Measurements from ENCODE around the gene LCN12.
"Not testable (repeated sequence)": the region's sequence is repeated elsewhere in the genome, so short reads cannot be mapped to it uniquely, and the experiment has no call there.

Gene LCN12

DNA sequence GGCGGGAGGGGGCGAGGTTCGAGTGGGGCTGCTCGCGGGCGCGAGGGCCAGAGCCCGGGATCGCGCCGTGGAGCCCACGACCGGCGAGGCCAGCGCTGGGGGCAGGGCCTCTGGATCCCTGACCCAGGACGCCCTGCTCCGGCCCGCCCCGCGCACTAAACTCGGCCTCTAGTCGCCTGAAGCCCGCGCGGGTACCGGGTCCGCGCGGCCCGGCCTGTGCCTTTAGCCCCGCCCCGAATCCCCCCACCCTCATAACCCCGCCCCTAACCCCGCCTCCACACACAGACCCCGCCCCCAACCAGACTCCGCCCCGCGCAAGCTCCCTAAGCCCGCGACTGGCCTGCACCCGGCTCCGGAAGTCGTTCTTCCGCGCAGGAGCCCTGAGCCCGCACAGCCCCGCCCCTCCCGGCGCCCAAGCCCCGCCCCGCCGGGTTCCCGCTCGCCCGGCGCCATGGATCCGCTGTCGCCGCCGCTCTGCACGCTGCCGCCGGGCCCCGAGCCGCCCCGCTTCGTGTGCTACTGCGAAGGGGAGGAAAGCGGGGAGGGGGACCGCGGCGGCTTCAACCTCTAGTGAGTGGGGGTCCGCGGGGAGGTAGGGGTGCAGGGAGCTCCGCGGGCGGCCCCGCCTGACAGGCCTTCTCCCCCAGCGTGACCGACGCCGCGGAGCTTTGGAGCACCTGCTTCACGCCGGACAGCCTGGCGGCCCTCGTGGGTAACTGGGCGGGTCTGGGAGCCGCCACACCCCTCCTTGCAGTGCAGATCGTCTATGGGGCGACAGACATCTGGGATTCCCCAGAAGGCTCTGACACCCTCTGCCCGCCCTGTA is 40.1 kb downstream of the LCN12 start, which contains the start of gene PAXX:
Gene PAXX (plus strand): TSS at position 430 of the 826 bp plus-strand sequence. CDS start 22 bp downstream, at position 452.
- peak; percentile 93 to 97 (median 96) for DNase-seq

DNA sequence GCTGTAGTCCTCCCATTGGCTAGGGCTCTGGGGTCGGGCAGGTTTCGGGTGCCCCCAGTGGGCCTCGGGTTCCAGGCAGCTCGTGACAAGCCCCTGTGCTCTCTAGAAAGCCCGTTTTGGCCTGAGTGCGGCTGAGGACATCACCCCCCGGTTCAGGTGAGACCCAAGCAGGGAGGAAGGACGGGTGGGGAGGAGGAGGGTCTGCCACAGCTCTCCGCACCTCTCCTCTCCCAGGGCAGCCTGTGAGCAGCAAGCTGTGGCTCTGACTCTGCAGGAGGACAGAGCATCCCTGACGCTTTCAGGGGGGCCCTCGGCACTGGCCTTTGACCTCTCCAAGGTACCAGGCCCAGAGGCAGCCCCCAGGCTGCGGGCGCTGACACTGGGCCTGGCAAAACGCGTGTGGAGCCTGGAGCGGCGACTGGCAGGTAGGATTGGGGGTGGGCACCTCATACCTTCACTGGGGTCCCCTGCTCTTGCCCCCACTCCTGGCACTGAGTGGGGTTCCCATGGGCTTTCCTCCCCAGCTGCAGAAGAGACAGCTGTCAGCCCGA is 40.8 kb downstream of the LCN12 start:
- DNase-seq: no peak

DNA sequence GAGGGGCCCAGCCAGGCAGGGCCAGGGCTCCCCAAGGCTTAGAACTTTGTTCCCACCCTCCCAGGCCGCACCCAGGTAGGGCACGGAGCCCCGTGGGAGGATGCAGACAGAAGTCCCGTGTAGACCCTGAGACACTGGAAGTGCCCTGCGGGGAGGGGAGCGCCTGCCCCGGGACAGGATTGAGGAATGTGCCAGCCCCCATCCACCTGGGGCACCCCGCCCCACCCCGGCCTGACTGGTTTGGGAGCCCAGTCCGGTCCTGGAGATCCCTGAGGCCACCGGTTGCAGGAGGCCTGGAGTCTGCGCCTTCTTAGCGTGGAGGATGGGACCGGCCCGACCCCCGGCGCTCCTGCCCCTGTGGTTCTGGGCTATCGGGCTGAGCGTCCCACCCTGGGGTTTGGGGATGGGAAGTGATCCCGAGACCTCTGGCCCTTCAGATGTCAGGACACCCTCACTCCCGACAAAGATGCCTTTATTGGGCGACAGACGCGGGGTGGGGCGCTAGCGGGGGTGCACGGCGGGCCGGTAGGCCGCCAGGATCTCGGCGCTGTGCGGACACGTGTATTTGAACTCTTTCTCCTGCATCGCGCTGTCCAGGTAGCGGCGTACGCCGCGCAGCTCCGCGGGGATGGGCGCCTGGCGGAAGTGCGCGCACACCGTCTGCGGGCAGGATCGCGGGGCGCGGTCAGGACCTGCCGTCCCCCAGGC is 42.3 kb downstream of the LCN12 start:
- no peak for DNase-seq

DNA sequence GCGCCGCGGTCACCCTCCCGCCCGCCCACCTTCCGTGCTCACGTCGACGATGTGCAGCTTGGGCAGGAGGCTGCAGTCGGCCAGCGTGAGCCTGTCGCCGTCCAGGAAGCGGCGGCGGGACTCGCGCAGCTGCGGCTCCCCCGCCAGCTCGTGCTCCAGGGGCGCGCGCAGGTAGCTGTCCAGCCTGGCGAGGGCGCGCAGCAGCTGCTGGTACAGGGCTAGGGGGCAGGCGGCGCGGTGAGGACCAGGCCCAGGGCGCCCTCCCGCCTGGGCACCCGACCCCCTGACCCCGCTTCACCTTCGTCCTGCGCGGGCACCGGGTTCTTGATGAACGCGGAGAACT is 42.8 kb downstream of the LCN12 start:
- DNase-seq: no peak

DNA sequence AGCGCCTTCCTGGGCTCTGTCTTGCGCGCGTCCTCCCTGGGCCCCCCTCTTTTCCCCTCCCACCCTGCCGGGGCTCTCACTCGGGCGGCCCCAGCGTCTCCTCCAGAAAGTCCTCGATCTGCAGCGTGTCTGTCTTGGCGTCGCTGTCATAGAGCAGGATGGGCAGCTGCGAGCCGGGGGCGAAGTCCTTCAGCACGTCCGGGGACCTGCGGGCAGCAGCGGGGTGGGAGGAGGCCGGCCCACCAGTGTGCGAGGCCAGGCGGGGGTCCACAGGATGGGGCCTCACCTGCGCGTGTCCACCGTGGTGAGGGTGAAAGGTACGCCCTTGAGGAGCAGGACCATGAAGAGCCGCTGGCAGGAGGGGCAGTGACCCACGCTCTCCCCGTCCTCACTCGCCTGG is 43.3 kb downstream of the LCN12 start:
- no peak for DNase-seq

DNA sequence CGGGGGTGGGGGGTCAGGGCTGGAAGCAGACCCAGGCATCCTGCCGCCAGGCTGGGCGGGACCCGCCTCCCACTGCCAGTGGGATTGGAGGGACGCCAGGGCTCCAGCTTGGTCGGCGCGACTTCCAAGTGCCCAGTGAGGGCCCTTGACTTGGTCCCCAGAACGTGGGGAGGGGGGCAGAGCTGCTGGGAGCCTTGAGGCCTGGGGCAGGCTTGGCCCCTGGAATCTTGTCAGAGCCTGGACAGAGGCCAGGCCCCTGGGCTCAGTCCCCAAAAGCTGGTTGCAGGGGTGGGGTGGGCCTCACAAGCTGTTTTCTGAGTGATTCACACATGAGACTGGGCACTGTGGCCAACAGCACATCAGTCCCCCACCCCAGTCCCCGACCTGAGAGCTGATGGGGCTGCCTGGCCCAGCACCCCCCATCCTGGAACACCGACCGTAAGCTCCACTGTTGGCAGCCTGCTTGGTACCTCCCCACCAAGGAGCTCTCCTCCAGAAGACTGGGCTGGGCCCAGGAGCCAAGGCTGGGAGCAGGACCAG is 43.8 kb downstream of the LCN12 start:
- DNase-seq: no peak

DNA sequence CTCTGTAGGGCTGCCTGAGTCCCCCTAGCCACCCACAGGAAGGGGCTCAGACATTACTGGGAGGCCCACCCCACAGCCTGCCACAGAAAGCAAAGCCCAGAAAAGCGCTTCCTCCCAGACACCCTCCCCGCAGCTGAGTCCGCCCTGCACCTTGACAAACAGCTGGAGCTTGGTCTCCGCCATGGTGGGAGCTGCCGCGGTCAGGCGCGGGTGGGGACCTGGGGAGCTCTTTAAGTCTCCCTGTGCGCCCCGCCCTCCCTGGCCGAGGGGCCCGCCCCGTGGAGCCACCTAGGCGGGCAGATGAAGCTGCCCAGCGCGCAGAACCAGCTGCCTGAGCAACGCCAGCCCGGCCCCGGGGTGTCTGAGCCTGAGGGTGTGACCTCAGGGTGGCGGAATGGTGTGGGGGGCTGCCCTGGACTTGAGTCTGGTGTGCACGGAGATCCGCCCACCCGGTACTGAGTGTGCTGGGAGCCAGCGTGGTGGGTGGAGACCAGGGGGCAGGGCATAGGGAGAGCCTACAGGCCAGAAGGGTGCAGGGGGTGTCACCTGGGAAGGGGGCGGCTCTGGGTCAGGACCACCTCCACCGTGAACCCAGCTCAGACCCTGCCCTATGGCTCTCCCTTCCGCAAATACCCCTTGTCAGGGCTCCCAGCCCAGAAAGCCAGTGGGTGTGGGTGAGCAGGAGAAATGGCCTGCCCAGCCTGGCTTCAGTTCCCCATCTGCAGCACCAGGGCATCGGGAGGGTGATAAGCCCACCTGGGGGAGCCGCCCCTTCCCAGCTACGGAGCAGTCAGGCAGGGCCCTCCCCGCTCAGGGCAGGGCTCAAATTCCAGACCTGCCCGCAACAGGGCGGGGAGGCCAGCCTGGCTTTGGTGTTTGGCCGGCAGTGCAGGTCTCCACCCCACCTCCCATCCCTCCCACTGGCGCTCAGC is 44.6 kb downstream of the LCN12 start, which contains the start of gene CLIC3:
Gene CLIC3 (minus strand): TSS at position 208 of the 932 bp plus-strand sequence. CDS start 25 bp downstream, at position 183.
- peak; percentile 23 to 55 (median 39) for DNase-seq

DNA sequence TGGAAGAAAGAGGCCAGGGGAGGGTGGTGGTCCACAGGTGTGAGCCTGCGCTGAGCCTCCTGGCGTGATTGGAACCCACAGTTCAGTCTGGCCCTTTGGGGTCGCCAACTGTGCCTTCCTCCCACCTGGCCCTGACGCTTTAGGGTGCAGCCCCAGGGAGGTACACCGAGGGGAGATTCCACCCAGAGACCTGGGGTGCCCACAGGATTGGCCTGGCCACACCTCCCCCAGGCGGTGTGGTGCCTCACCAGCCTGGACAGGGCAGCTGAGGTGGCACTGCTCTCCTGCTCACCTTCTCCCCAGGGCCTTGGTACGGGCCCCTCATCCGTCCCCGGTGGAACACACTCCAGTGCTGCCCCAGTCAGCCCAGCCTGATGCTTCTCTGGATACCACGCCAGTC is 45.3 kb downstream of the LCN12 start:
- DNase-seq: no peak

DNA sequence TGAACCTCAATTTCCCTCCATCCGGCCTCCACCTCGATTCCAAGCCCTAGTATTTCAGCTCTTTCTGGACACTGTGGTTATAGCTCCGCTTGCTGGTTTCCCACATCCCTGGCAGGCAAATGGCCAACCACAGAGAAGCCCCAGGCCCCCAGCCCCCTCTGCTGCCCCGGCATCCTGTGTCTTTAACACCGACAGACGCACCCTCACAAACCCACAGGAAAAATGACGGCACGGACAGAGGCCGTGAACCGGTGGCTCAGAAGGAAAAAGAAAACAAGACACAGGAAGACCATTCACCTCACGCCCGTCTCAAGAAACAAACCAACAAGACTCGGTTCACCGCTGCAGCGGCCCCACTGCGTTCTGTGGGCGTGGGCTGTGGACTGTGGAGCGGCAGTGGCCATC is 45.8 kb downstream of the LCN12 start:
- no peak for DNase-seq

DNA sequence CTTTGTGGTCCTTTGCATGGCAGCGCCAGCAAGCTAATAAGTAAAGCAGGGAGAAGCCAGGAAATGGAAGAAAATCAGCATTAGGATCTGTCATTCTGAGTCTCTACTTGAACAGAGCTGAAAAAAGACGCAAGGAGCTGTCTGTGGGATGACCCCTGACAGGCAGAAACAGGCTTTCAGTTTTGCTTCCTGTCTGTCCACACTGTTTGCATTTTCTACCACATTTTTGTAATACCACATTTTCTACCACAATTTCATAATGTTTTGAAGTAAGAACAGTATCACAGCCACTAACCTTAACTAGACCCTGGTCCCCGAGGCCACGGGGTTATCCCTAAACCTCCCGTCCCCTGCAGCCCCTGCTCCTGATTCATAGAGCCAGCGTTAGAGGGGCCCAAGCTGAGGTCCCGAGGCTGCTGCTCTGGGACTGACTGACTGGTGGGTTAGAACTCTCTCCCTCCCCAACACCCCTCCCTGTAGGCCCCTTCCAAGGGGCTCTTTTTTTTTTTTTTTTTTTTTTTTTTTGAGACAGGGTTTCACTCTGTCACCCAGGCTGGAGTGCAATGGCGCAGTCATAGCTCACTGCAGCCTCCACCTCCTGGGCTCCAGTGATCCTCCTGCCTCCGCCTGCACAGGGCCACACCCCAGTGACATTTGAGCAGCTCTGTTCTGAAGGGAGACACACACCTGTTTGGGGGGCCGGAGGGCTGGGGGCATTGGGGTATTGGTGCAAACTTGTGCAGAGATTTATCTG is 48.3 kb downstream of the LCN12 start:
- DNase-seq: peak; percentile 70 to 77 (median 74)

DNA sequence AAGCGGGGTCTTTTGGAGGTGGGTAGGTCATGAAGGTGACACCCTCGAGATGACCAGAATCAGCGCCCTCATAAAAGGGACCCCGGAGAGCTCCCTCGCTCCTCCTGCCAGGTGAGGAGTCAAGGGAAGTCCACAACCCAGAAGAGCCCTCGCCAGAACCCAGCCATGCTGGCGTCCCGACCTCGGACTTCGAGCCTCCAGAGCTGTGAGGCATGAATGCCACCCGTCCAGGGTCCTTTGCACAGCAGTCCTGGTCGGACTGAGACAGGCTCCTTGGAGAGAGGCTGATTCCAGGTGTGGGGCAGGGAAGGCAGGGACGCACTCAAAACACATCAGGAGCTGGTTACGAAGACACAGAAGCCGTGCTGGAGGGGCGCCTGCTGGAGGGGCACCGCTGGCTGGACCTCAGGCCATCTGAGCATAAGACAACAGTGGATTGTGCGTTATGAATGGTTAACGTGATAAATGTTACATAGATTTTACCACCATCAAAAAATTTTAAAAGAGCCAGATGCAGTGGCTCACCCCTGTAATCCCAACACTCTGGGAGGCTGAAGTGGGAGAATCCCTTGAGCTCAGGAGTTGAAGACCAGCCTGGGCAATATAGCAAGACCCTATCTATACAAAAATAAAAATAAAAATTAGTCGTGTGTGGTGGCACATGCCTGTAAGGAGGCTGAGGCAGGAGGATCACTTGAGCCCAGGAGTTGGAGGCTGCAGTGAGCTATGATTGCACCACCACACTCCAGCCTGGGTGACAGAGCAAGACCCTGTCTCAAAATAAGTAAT is 50.0 kb downstream of the LCN12 start:
- DNase-seq: no peak

DNA sequence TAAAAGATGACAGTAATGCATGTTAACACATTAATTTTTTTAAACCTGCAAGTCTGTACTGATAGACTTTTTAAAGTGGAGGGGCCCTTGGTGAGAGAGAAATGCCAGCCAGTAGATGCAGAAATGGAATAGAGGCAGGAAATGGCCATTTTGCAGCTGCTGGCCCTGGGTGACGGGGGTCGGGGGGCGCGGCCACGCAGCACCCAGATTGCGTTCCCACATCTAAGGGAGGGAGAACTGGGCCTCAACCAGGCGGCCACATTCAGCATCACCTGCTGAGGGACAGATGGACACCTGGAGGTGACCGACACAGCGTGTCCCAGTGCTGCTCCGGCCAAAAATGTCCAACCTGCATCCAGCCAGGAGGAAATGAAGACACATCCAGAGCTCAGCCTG is 50.6 kb downstream of the LCN12 start:
- DNase-seq: no peak

DNA sequence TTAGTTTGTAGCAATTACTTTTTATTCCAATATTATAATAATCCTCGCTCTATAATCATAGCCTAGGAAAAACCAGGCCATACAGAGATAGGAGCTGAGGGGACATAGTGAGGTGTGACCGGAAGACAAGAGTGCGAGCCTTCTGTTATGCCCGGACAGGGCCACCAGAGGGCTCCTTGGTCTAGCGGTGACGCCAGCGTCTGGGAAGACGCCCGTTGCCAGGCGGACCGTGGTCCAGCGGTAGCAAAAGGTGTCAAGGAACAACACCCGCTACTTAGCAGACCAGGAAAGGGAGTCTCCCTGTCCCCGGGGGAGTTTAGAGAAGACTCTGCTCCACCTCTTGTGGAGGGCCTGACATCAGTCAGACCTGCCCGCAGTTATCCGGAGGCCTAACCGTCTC is 52.2 kb downstream of the LCN12 start:
- not testable (repeated sequence) for DNase-seq
